HepG2 (cell line): ENCODE data around the gene PLET1. TPM values are rescaled to one million over a fixed set of nuclear protein-coding genes. Genes with fewer than 3 reads are reported as not detected.

Source experiments
- ARNTL ChIP-seq: sonication (generic); formaldehyde crosslinking; IDR thresholded peaks from 2 replicates; pipeline ENCODE4 v1.4.0; 2020; ENCODE audit warnings: mild to moderate bottlenecking, missing genetic modification reagents
- BORCS8-MEF2B ChIP-seq: sonication (generic); formaldehyde crosslinking; IDR thresholded peaks from 2 replicates; pipeline ENCODE4 v1.8.0; 2022; ENCODE audit warnings: mild to moderate bottlenecking, missing genetic modification reagents
- GTF2F1 ChIP-seq: fragments of 150-350 bp; IDR thresholded peaks from 2 replicates; pipeline ENCODE4 v1.6.1; 2014; ENCODE audit warnings: low read length
- KDM2A ChIP-seq: sonication (generic); formaldehyde crosslinking; IDR thresholded peaks from 2 replicates; pipeline ENCODE4 v1.4.0; 2020; ENCODE audit warnings: low read depth, missing genetic modification reagents, borderline replicate concordance
- MED1 ChIP-seq: sonication (generic); formaldehyde crosslinking; IDR thresholded peaks from 2 replicates; pipeline ENCODE4 v1.4.0; 2020; ENCODE audit warnings: missing genetic modification reagents
- MED8 ChIP-seq: sonication (generic); formaldehyde crosslinking; IDR thresholded peaks from 2 replicates; pipeline ENCODE4 v1.8.1; 2023; ENCODE audit warnings: mild to moderate bottlenecking, missing genetic modification reagents; ENCODE audit not compliant: insufficient replicate concordance
- NONO ChIP-seq, 2 experiments: fragments of 450-650 bp in 1 of 2; sonication (generic) in 1 of 2; formaldehyde crosslinking in 1 of 2; IDR thresholded peaks in 1 of 2; conservative IDR thresholded peaks in 1 of 2; 2 replicates each; pipeline versions ENCODE4 v1.6.1 to v1.8.0; 2017 to 2022; ENCODE audit warnings: mild to moderate bottlenecking in 1 of 2, missing genetic modification reagents in 1 of 2, moderate library complexity in 1 of 2
- PPARG ChIP-seq: conservative IDR thresholded peaks from 2 replicates; pipeline ENCODE4 v1.6.1; 2016; ENCODE audit warnings: missing biosample characterization, missing genetic modification reagents
- SMARCE1 ChIP-seq: fragments of 450-650 bp; IDR thresholded peaks from 2 replicates; pipeline ENCODE4 v1.6.1; 2017; ENCODE audit warnings: borderline replicate concordance
- TEF ChIP-seq: sonication (generic); formaldehyde crosslinking; IDR thresholded peaks from 2 replicates; pipeline ENCODE4 v1.5.0; 2020; ENCODE audit warnings: missing genetic modification reagents
- ZHX2 ChIP-seq, 2 experiments: sonication (generic) in 1 of 2; formaldehyde crosslinking in 1 of 2; IDR thresholded peaks; 2 replicates each; pipeline versions ENCODE4 v1.6.1 to v1.9.0; 2014 to 2022; ENCODE audit warnings: antibody characterized with exemption in 1 of 2, borderline replicate concordance in 1 of 2, inconsistent platforms in 1 of 2, low read depth in 1 of 2, missing genetic modification reagents in 1 of 2
- ZNF280D ChIP-seq: sonication (generic); formaldehyde crosslinking; IDR thresholded peaks from 2 replicates; pipeline ENCODE4 v1.5.1; 2020; ENCODE audit warnings: mild to moderate bottlenecking, missing genetic modification reagents
- ZNF451 ChIP-seq: sonication (generic); formaldehyde crosslinking; IDR thresholded peaks from 2 replicates; pipeline ENCODE4 v1.5.0; 2020; ENCODE audit warnings: mild to moderate bottlenecking, missing genetic modification reagents
- polyA plus RNA-seq, 8 experiments: library from polyadenylated mRNA; depleted of rRNA in 3 of 8; stranded (reverse) in 7 of 8; unstranded in 1 of 8; fragments of >200 nt; fragmentation: Illumina TruSeq in 4 of 8; extraction: Trizol in 4 of 8; gene quantifications; 2 replicates each; pipeline versions ENCODE4 v1.2.1 to v1.2.3, GENCODE V29; 2011 to 2016; ENCODE audit warnings: low read depth in 4 of 8, missing spikeins in 1 of 8, mixed read lengths in 1 of 8; ENCODE audit not compliant: insufficient read depth in 1 of 8
- total RNA-seq, 5 experiments: library from RNA; depleted of rRNA; stranded (reverse); fragments of >200 nt; fragmentation: Illumina TruSeq; extraction: Trizol; gene quantifications; 2 replicates each; pipeline ENCODE4 v1.2.3, GENCODE V29; 2016; ENCODE audit warnings: low read depth in 1 of 5

Gene PLET1
- total and polyA plus RNA-seq, 2 of the 13 experiments (the other 11 are each of a cell fraction or from before 2014, with no cell fraction given): not detected

GRCh38 chr11:112279901-112280267 lies 19.2 kb upstream of the PLET1 start (continued):
- TF ChIP-seq ZHX2 (IDR thresholded peaks at IDR 0.05; ENCODE audit: low read depth) (no peak), ZHX2 (CRISPR knock-in tag; IDR thresholded peaks at IDR 0.05; ENCODE audit: borderline replicate concordance) (no peak), SMARCE1 (no peak), PPARG (CRISPR knock-in tag) (no peak), ARNTL (CRISPR knock-in tag) (no peak), ZNF451 (CRISPR knock-in tag) (no peak), KDM2A (CRISPR knock-in tag) (peak; percentile 30; the same call in 1 of the 2 replicates), MED8 (CRISPR knock-in tag) (no peak), GTF2F1 (no peak), MED1 (CRISPR knock-in tag) (no peak), NONO (IDR thresholded peaks at IDR 0.05) (no peak), NONO (CRISPR knock-in tag; conservative IDR thresholded peaks at IDR 0.05) (no peak), BORCS8-MEF2B (no peak), TEF (no peak), ZNF280D (CRISPR knock-in tag) (no peak)
